Panc1 (cell line): Measurements from ENCODE around the gene ECT2.

Experiments used
- TF ChIP-seq, protein P1 (sequence below): fragments of 450-650 bp; IDR thresholded peaks from 2 replicates; pipeline ENCODE4 v1.5.1; 2017; ENCODE audit warnings: mild to moderate bottlenecking
- TF ChIP-seq, protein P2 (sequence below), 2 experiments: IDR thresholded peaks; 2 replicates each; pipeline ENCODE4 v1.6.1; 2011 to 2012; ENCODE audit warnings: low read depth in 2 of 2, control low read depth in 1 of 2, low read length in 1 of 2, mild to moderate bottlenecking in 1 of 2, moderate library complexity in 1 of 2; ENCODE audit not compliant: insufficient read depth in 1 of 2

DNA sequence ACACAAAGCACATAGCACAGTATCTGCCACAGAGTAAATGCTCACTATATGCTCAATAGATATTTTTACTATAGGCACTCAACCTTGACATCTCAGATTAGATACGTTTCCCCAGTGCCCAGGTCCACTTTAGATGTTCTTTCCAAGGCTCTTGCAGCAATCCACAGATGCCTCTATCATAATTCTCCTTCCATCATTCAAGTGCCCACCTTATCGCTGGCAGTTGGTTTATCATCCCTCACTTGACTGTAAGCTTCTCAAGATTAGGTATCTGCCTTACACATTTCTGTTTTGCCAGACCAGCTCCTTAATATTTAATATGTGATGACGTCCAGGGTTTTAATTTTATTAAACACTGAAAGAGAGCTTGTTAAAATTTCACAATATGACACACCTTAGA lies 48.3 kb upstream of the ECT2 start:
- TF ChIP-seq, protein P1, sequence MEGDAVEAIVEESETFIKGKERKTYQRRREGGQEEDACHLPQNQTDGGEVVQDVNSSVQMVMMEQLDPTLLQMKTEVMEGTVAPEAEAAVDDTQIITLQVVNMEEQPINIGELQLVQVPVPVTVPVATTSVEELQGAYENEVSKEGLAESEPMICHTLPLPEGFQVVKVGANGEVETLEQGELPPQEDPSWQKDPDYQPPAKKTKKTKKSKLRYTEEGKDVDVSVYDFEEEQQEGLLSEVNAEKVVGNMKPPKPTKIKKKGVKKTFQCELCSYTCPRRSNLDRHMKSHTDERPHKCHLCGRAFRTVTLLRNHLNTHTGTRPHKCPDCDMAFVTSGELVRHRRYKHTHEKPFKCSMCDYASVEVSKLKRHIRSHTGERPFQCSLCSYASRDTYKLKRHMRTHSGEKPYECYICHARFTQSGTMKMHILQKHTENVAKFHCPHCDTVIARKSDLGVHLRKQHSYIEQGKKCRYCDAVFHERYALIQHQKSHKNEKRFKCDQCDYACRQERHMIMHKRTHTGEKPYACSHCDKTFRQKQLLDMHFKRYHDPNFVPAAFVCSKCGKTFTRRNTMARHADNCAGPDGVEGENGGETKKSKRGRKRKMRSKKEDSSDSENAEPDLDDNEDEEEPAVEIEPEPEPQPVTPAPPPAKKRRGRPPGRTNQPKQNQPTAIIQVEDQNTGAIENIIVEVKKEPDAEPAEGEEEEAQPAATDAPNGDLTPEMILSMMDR = no peak
- TF ChIP-seq, protein P2, sequence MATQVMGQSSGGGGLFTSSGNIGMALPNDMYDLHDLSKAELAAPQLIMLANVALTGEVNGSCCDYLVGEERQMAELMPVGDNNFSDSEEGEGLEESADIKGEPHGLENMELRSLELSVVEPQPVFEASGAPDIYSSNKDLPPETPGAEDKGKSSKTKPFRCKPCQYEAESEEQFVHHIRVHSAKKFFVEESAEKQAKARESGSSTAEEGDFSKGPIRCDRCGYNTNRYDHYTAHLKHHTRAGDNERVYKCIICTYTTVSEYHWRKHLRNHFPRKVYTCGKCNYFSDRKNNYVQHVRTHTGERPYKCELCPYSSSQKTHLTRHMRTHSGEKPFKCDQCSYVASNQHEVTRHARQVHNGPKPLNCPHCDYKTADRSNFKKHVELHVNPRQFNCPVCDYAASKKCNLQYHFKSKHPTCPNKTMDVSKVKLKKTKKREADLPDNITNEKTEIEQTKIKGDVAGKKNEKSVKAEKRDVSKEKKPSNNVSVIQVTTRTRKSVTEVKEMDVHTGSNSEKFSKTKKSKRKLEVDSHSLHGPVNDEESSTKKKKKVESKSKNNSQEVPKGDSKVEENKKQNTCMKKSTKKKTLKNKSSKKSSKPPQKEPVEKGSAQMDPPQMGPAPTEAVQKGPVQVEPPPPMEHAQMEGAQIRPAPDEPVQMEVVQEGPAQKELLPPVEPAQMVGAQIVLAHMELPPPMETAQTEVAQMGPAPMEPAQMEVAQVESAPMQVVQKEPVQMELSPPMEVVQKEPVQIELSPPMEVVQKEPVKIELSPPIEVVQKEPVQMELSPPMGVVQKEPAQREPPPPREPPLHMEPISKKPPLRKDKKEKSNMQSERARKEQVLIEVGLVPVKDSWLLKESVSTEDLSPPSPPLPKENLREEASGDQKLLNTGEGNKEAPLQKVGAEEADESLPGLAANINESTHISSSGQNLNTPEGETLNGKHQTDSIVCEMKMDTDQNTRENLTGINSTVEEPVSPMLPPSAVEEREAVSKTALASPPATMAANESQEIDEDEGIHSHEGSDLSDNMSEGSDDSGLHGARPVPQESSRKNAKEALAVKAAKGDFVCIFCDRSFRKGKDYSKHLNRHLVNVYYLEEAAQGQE (IDR thresholded peaks at IDR 0.05; ENCODE audit: insufficient read depth in 1 of 2, low read depth in 2 of 2, low read length in 1 of 2) = no peak
